T1000 (cell line): ENCODE data around the gene KCNG1.

Experiments
- DNase-seq: peaks from one replicate; lab custom pipeline; 2025; ENCODE audit warnings: mixed read lengths; lab: John Stamatoyannopoulos, UW

The KCNG1 gene

GRCh38 chr20:51011479-51011878 is 11.4 kb downstream of the KCNG1 start:
- DNase-seq, result no peak

DNA sequence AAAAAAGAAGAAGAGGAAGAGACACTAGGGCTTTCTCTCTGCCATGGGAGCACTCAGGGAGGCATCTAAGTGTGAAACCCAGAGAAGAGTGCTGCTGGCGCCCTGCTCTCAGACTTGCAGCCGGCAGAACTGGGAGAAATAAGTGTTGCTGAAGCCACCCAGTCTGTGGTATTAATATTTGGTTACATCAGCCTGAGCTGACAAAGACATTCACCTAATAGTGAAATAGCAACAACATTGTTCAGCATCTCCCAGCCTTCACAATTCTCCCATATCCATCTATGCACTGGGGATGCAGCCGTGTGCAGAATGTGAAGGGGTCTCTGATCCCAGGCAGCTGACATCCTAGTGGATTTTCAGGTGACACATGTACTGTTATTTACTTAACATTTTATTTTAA is 12.0 kb downstream of the KCNG1 start:
- no peak for DNase-seq

DNA sequence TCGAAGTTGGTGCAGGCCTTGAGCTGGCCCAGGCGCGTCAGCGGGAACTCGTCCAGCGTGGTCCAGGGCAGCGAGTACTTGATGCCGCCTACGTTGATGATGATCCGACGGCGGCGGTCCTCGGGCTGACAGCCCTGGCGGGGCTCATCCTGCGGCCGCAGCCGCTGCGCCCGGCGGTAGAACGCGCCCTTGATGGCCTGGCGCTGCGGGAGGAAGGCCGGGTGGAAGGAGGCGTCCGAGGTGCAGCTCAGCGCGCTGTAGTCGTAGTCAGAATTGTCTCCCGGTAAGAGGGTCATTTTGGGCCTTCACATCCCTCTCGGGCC is 12.9 kb downstream of the KCNG1 start:
- no peak for DNase-seq

- DNase-seq, result no peak
These were observed 13.4 kb downstream of the KCNG1 start for GRCh38 chr20:51009303-51010042.

DNA sequence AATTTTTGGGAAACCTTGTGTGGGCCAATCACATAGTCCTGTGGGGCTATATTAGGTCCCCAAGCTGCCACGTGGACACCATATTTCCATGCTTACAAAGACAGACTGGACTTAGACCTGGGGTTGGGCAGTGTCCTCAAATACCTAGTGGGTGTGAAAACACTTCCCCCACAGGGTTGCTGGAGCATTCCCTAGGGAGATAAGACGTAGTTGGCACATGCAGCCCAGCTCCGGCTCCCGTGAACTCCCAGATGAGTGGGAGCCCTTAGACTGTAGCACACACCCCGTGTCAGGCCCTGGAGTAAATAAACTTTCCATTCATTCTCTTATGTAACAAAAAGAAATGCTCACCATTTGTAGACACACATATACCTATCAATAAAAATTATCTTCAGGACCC is 14.2 kb downstream of the KCNG1 start:
- DNase-seq, result no peak

- no peak for DNase-seq
These were observed 17.7 kb downstream of the KCNG1 start for GRCh38 chr20:51005214-51005613.

GRCh38 chr20:51004781-51005180 is 18.1 kb downstream of the KCNG1 start:
- DNase-seq, result no peak

- DNase-seq, result no peak
These were observed 18.6 kb downstream of the KCNG1 start for GRCh38 chr20:51004305-51004727.

DNA sequence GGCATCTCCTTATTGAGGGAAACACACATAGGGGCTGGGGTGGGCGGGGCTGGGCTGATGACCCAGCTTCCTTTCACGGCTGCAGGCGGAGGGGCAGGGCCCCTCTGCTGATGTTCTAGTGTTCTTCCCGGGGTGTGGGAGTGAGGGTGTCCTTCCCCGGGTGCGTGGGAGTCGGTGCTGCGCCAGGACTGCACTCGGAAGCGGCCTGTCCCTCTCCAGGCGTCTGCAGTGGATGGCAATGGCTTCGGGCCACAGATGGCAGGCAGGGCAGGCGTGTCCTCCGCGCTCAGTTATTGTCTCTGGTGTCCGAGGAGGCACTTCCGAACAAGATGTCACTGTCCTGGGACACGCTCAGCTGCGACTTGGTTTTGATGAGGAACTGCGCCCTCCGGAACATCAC is 19.2 kb downstream of the KCNG1 start:
- no peak for DNase-seq

DNA sequence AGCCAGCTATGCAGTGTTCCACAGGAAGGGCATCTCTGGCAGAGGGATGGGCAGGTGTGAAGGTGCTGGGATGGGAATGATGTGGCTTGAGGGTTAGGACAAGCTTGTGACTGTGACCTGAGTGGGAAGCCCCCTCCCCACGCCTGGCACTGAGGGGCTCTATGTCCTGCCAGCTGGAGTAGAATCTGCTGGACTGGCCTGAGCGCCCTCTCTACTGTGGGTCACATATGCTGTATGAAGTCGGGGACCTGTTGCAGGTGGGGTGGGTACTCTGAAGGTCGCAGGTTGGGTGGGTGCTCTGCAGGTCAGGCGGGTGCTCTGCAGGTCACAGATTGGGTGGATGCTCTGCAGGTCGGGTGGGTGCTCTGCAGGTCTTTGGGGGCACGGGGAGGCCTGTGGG is 20.3 kb downstream of the KCNG1 start:
- DNase-seq, result no peak

DNA sequence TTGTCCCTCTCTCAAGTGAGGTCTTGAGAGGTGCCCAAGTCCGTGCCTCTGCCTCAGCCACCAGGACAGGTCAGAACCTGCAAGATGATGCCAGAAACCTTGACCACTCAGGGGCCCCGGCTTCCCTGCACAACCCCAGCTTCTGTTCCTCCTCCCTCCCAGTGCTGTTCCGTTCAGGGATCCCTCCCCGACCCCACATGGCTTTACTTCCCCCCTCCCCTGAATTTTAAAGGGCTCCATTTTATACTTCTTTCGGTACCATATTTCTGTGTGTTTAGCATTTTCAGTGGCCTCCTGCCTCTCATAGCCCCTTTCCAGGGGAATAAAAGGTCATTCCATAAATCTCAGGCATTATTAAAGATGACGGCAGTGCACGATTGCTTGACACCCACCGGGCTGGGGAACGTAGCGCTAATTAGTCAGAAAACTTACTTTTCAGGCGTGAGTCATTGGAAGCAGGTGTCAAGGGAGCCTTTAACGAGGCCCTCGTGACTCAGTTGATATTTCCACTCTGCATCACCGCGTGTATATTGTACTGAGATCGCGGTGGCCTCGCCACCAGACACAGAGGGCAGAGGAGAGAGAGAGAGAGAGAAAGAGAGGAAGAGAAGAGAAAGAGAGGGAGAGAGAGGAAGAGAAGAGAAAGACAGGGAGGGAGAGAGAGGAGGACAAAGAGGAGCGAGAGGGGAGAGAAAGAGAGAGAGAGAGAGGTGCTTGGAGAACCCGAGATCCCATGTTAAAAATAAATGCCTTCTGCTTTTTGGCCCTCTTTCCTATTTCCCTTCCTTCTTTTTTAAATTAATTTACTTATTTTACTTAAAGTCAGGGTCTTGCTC is 21.3 kb downstream of the KCNG1 start:
- DNase-seq, result no peak

- DNase-seq, result no peak
These were observed 23.6 kb downstream of the KCNG1 start for GRCh38 chr20:50999355-50999754.

- DNase-seq, result no peak
These were observed 25.7 kb downstream of the KCNG1 start for GRCh38 chr20:50996901-50997865.

GRCh38 chr20:50995506-50995905 is 27.4 kb downstream of the KCNG1 start:
- no peak for DNase-seq

DNA sequence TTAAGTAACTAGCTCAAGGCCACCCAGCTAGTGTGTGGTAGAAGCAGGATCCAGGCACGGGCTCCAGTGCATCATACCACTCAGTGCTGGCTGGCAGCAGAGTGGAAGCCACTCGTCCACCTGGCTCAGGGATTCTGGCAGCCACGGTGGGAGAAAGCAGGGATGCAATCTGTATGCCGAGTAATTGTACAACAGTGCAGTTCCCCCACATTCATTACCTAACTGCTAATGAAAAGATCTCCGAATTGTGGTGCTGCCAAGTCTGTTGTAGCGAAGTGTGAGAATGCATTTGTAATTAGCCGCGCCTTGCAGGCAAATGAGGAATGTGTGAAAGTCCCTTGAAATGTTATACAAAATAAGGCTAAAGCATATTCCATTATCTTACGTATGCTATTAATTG is 29.0 kb downstream of the KCNG1 start:
- no peak for DNase-seq

DNA sequence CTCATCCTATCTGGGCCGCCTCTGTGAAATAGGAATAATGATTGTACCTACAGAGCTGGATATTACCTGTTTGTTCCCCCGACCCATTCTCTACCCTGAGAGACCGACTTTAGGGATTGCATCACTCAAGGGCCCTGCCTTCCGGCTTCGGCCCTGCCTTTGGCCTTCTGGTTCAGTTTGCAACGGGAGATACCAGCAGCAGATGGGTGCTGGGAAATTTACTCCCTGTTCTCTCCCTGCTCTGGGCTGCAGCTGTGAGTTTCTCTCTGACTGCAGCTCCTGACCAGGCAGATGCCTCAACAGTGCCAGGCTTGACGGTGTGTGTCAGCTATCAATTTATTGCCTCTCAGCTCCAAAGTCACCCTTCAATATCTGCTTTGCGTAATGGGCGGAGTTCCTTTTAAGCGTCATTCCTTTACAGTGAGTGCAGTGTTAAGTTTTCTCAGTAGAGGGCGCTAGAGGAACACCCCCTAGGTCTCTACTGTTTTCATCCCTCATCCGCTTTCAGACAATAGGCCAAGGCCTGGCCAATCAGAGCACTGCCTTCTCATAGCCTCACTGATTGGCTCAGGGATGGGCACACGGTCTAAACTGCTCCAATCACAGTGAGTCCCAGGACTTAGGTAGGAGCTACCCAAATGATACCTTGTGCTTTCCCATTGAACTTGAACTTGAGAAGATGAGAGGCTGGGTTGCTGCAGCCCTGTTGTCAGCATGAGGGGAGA is 30.0 kb downstream of the KCNG1 start:
- peak; percentile 88 for DNase-seq

DNA sequence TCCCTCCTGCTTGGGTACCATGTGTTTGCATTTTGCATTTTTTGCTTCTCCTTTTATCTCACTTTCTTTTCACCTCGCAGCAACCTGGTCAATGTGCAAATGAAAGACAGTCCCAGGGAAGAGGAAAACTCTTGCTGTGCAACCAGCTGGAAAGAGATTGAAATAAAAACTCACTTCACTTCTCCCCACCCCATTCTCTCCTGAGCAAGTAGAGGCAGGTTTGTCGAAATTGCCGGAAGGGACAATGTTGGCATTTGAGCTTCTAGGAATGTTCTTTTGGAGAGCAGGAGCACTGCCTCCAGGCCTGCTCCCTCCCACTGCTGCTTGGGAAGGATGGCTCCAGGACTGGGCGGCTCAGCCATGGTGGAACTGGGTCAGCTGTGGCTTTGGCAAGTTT is 30.6 kb downstream of the KCNG1 start:
- DNase-seq, result no peak

DNA sequence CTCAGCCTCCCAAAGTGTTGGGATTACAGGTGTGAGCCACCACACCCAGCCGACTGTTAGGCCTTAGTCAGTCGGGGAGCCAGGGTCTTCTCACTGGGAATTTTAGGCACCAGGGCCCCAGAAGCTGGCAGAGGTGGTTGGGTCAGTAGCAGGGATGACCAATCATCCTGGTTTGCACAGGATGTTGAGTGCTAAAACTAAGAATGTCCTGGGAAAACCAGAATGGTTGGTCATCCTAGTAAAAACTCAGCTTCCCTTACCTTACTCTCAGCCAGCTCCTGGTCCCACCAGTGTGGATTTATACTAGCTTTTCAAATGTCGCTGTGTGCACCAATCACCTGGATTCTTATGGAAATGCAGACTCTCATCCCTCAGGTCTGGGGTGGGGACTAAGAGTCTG is 31.8 kb downstream of the KCNG1 start:
- no peak for DNase-seq

GRCh38 chr20:50987493-50988210 is 35.3 kb downstream of the KCNG1 start:
- DNase-seq, result peak; percentile 85

GRCh38 chr20:50983321-50983720 is 39.6 kb downstream of the KCNG1 start:
- no peak for DNase-seq

DNA sequence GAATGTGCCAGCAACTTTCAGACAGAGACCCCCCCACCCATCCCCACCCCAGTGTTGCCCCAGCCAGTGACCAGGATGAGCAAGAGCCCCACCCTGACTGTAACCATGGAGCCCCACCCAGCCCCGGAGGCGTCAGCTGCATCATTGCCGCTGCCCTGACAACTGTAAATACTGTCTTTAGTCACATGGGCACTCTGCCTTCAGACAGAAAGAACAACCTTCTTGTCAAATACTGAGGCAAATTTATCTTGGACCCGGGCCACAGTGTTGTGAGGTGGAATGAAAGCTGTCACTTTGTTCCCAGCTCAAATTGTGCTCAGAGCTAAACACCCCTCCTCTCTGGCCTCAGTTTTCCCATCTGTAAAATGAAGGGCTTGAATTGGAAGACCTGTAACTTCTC is 40.5 kb downstream of the KCNG1 start:
- peak; percentile 64 for DNase-seq
